Panc1 (cell line): ENCODE data around the gene ANAPC5. TPM values are rescaled to one million over a fixed set of nuclear protein-coding genes. Genes with fewer than 3 reads are reported as not detected.

Experiments used
- ATAC-seq: fragments of 200-7000 bp; cut with Tn5 transposase; 2 replicates; pipeline ENCODE4 v1.9.1; 2020; ENCODE audit warnings: mild to moderate bottlenecking, moderate library complexity
- BruUV-seq: library from RNA; stranded (reverse); fragments of 400-500 nt; replicated peaks from 2 replicates; lab custom pipeline; 2021; lab: Mats Ljungman, UMichigan
- CTCF ChIA-PET: fragments of 300-600 bp; sonication (Branson Sonifier 250); formaldehyde crosslinking; loops from one replicate; lab custom pipeline; 2022; ENCODE audit warnings: antibody characterized with exemption; lab: Charles Lee
- POLR2A ChIA-PET: fragments of 300-600 bp; sonication (Branson Sonifier 250); formaldehyde crosslinking; loops from one replicate; lab custom pipeline; 2022; ENCODE audit warnings: antibody characterized with exemption; lab: Charles Lee
- DNase-seq: peaks from one replicate; pipeline ENCODE4 v3.0.0-alpha.2; 2010; ENCODE audit warnings: low read depth, low spot score
- H3K27ac ChIP-seq: 2 replicates; pipeline ENCODE4 v1.5.1; 2011; ENCODE audit warnings: mild to moderate bottlenecking, low read length, inconsistent platforms
- H3K27me3 ChIP-seq: fragments of 200-500 bp; sonication (Bioruptor generic); 2 replicates; pipeline ENCODE4 v1.6.0; 2014; ENCODE audit warnings: low read length, inconsistent platforms; ENCODE audit not compliant: control insufficient read depth, insufficient read depth
- H3K36me3 ChIP-seq: fragments of 200-500 bp; sonication (Bioruptor generic); 2 replicates; pipeline ENCODE4 v1.5.1; 2014; ENCODE audit warnings: inconsistent platforms, mild to moderate bottlenecking, low read length, moderate library complexity; ENCODE audit not compliant: control insufficient read depth, insufficient read depth
- H3K4me1 ChIP-seq: 2 replicates; pipeline ENCODE4 v1.5.1; 2011; ENCODE audit warnings: inconsistent platforms, mild to moderate bottlenecking, low read length, moderate library complexity; ENCODE audit not compliant: control insufficient read depth, insufficient read depth
- H3K4me3 ChIP-seq, 2 experiments: 2 replicates each; pipeline ENCODE4 v1.5.1; 2011 to 2012; ENCODE audit warnings: low read depth in 2 of 2, low read length in 2 of 2, mild to moderate bottlenecking in 2 of 2, inconsistent platforms in 1 of 2, moderate library complexity in 1 of 2
- H3K9me3 ChIP-seq: fragments of 200-500 bp; sonication (Bioruptor generic); 2 replicates; pipeline ENCODE4 v1.5.1; 2014; ENCODE audit warnings: low read depth, mild to moderate bottlenecking, inconsistent platforms, low read length, moderate library complexity; ENCODE audit not compliant: control insufficient read depth, insufficient read depth
- POLR2AphosphoS5 ChIP-seq: IDR thresholded peaks from 2 replicates; pipeline ENCODE4 v1.6.1; 2012; ENCODE audit warnings: mild to moderate bottlenecking, low read depth, low read length, moderate library complexity
- SIN3A ChIP-seq: IDR thresholded peaks from 2 replicates; pipeline ENCODE4 v1.6.1; 2012; ENCODE audit warnings: low read depth, mild to moderate bottlenecking, low read length, moderate library complexity, borderline replicate concordance; ENCODE audit not compliant: insufficient read depth
- TCF7L2 ChIP-seq: IDR thresholded peaks from 2 replicates; pipeline ENCODE4 v1.6.1; 2011; ENCODE audit warnings: mild to moderate bottlenecking, low read depth, low read length, inconsistent platforms
- in situ Hi-C: cut with HindIII; loops from 2 replicates; pipeline ENCODE4 v1.10.0; 2016; ENCODE audit warnings: low sequenced_read_pairs, low pct_unique_long_range_greater_than_20kb
- intact Hi-C: fragments of 100-400 bp; cut with micrococcal nuclease; formaldehyde crosslinking; loops from one replicate; pipeline ENCODE4 v1.10.0; 2022; ENCODE audit not compliant: unreplicated experiment
- total RNA-seq: library from RNA; stranded (reverse); gene quantifications from one replicate; pipeline ENCODE4 v1.2.1, GENCODE V29; 2021; ENCODE audit not compliant: unreplicated experiment
- TF ChIP-seq, protein P1 (sequence below), 2 experiments: IDR thresholded peaks; 2 replicates each; pipeline ENCODE4 v1.6.1; 2011 to 2012; ENCODE audit warnings: low read depth in 2 of 2, control low read depth in 1 of 2, low read length in 1 of 2, mild to moderate bottlenecking in 1 of 2, moderate library complexity in 1 of 2; ENCODE audit not compliant: insufficient read depth in 1 of 2
- TF ChIP-seq, protein P2 (sequence below): fragments of 450-650 bp; IDR thresholded peaks from 2 replicates; pipeline ENCODE4 v1.5.1; 2017; ENCODE audit warnings: mild to moderate bottlenecking

The ANAPC5 gene
- total RNA-seq, 1 experiment from 2014 or later = 101 TPM

DNA sequence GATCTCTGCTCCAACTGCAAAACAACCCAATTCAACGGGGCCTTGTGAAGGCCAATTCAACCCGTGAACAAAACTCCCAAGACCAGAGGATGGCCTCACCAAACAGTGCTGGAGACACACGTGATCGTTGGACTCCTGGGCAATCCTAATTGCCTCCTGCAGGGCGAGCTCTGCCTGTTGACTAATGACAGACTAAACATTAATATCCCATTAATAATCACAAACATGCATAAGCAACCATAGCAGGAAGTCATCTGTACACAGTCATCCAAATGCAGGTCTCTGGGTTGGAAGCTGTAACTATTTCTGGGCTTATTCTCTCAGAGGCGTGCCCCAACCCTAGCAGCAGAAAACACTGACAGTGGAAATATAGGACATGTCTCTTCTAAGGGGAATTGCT is 21.0 kb downstream of the ANAPC5 start:
- H3K36me3 ChIP-seq = peaks cover 25% of the 10 kb centered on the region
- in situ Hi-C loops = no loop called here
- TF ChIP-seq TCF7L2 (no peak), POLR2AphosphoS5 (no peak), SIN3A (no peak)
- TF ChIP-seq, protein P1, sequence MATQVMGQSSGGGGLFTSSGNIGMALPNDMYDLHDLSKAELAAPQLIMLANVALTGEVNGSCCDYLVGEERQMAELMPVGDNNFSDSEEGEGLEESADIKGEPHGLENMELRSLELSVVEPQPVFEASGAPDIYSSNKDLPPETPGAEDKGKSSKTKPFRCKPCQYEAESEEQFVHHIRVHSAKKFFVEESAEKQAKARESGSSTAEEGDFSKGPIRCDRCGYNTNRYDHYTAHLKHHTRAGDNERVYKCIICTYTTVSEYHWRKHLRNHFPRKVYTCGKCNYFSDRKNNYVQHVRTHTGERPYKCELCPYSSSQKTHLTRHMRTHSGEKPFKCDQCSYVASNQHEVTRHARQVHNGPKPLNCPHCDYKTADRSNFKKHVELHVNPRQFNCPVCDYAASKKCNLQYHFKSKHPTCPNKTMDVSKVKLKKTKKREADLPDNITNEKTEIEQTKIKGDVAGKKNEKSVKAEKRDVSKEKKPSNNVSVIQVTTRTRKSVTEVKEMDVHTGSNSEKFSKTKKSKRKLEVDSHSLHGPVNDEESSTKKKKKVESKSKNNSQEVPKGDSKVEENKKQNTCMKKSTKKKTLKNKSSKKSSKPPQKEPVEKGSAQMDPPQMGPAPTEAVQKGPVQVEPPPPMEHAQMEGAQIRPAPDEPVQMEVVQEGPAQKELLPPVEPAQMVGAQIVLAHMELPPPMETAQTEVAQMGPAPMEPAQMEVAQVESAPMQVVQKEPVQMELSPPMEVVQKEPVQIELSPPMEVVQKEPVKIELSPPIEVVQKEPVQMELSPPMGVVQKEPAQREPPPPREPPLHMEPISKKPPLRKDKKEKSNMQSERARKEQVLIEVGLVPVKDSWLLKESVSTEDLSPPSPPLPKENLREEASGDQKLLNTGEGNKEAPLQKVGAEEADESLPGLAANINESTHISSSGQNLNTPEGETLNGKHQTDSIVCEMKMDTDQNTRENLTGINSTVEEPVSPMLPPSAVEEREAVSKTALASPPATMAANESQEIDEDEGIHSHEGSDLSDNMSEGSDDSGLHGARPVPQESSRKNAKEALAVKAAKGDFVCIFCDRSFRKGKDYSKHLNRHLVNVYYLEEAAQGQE (IDR thresholded peaks at IDR 0.05; ENCODE audit: insufficient read depth in 1 of 2, low read depth in 2 of 2, low read length in 1 of 2) = no peak
- TF ChIP-seq, protein P2, sequence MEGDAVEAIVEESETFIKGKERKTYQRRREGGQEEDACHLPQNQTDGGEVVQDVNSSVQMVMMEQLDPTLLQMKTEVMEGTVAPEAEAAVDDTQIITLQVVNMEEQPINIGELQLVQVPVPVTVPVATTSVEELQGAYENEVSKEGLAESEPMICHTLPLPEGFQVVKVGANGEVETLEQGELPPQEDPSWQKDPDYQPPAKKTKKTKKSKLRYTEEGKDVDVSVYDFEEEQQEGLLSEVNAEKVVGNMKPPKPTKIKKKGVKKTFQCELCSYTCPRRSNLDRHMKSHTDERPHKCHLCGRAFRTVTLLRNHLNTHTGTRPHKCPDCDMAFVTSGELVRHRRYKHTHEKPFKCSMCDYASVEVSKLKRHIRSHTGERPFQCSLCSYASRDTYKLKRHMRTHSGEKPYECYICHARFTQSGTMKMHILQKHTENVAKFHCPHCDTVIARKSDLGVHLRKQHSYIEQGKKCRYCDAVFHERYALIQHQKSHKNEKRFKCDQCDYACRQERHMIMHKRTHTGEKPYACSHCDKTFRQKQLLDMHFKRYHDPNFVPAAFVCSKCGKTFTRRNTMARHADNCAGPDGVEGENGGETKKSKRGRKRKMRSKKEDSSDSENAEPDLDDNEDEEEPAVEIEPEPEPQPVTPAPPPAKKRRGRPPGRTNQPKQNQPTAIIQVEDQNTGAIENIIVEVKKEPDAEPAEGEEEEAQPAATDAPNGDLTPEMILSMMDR = no peak

DNA sequence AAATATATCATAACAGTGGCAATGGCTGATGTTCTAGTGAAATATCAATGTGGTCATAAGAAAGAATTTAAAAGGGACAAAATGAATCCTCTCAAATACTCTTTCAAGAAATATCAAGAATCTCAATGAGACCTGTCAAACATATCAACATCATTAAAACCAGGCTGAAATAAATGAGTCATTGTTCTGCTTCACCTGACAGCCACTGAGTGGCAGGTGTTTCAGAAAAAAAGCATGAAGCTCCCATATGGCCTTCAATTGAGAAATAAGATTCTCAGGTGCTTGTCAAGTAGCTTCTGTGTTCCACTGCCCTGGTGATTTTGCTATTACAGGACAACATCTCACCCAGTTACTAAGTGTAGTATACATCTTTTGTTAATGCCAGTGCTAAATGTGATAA is 21.5 kb downstream of the ANAPC5 start:
- ChIA-PET POLR2A (no interaction called here), CTCF (no interaction called here)
- TF ChIP-seq TCF7L2 (no peak), POLR2AphosphoS5 (no peak), SIN3A (no peak)
- TF ChIP-seq, protein P2 = no peak
- TF ChIP-seq, protein P1 (IDR thresholded peaks at IDR 0.05; ENCODE audit: insufficient read depth in 1 of 2, low read depth in 2 of 2, low read length in 1 of 2) = no peak
- in situ Hi-C loops (no loop called here), intact Hi-C loops (loop anchor here (5.0 kb wide), 1 partner anchor 112 kb away; no protein-coding TSS in a partner anchor)
- Histone ChIP-seq H3K9me3 (no peaks in the 10 kb centered on the region), H3K27me3 (no peaks in the 10 kb centered on the region), H3K36me3 (peaks cover 29% of the 10 kb centered on the region), H3K27ac (no peak overlapping the region), H3K4me1 (no peaks in the 10 kb centered on the region), H3K4me3 (no peak overlapping the region)
- BruUV-seq = no TSS peak
- ATAC-seq (no peak), DNase-seq (no peak)

More for the DNA sequence above, 21.0 kb downstream of the ANAPC5 start:
- no peaks in the 10 kb centered on the region for H3K4me1 ChIP-seq
- no peak for DNase-seq
- no peaks in the 10 kb centered on the region for H3K9me3 ChIP-seq
- ChIA-PET POLR2A (no interaction called here), CTCF (no interaction called here)
- ATAC-seq = no peak
- no peaks in the 10 kb centered on the region for H3K27me3 ChIP-seq
- intact Hi-C loops = loop anchor here (5.0 kb wide), 1 partner anchor 111 kb away; no protein-coding TSS in a partner anchor
- BruUV-seq = no TSS peak
- no peak overlapping the region for H3K4me3 ChIP-seq
- H3K27ac ChIP-seq = no peak overlapping the region
